ENCODE measurements around the gene APEH. TPM values are rescaled to one million over a fixed set of nuclear protein-coding genes. Genes with fewer than 3 reads are reported as not detected.
A peak's percentile ranks its signal among the peaks of the same experiment; 100 is the strongest.

The APEH gene
- total and polyA plus RNA-seq, 2 of the 13 experiments (the other 11 are each of a cell fraction or from before 2014, with no cell fraction given): 116 to 130 TPM

GRCh38 chr3:49665822-49666519 lies 8.2 kb upstream of the APEH start (continued):
- TF ChIP-seq THAP7 (CRISPR knock-in tag; IDR thresholded peaks at IDR 0.05): 0 out of 2 replicates have a peak, but pooled peaks have one; percentile 40
- TF ChIP-seq SRSF1 (optimal IDR thresholded peaks at IDR 0.05; ENCODE audit: low read depth, low read length): no peak
- TF ChIP-seq ZNF740 (CRISPR knock-in tag; IDR thresholded peaks at IDR 0.05): no peak
- TF ChIP-seq FIP1L1 (IDR thresholded peaks at IDR 0.05; ENCODE audit: borderline replicate concordance, insufficient read depth, low read depth, low read length): no peak
- TF ChIP-seq ZNF607 (CRISPR knock-in tag; IDR thresholded peaks at IDR 0.05; ENCODE audit: borderline replicate concordance): peak; percentile 28; the same call in 1 of the 2 replicates
- no peak for TF ChIP-seq MATR3 (CRISPR knock-in tag; IDR thresholded peaks at IDR 0.05)
- no peak for TF ChIP-seq TEF (CRISPR knock-in tag; IDR thresholded peaks at IDR 0.05)
- peak; percentile 70; the same call in 1 of the 2 replicates for TF ChIP-seq SPEN (CRISPR knock-in tag; IDR thresholded peaks at IDR 0.05; ENCODE audit: low read depth)
- TF ChIP-seq SMAD3 (CRISPR knock-in tag; IDR thresholded peaks at IDR 0.05): no peak
- peak; percentile 79; the same call in 1 of the 2 replicates for TF ChIP-seq ZNF891 (CRISPR knock-in tag; IDR thresholded peaks at IDR 0.05)
- TF ChIP-seq IKZF5 (CRISPR knock-in tag; IDR thresholded peaks at IDR 0.05): peak; percentile 54; the same call in 1 of the 2 replicates
- no peak for TF ChIP-seq KMT2A (CRISPR knock-in tag; IDR thresholded peaks at IDR 0.05)
- TF ChIP-seq NFE2L1 (CRISPR knock-in tag; IDR thresholded peaks at IDR 0.05; ENCODE audit: borderline replicate concordance): no peak
- no peak for TF ChIP-seq SIX4 (CRISPR knock-in tag; IDR thresholded peaks at IDR 0.05)
- TF ChIP-seq WIZ (CRISPR knock-in tag; IDR thresholded peaks at IDR 0.05): no peak
- TF ChIP-seq ZSCAN12 (CRISPR knock-in tag; IDR thresholded peaks at IDR 0.05): no peak
- TF ChIP-seq CENPT (CRISPR knock-in tag; IDR thresholded peaks at IDR 0.05; ENCODE audit: low read depth): no peak
- no peak for TF ChIP-seq YEATS2 (CRISPR knock-in tag; IDR thresholded peaks at IDR 0.05; ENCODE audit: borderline replicate concordance)
- TF ChIP-seq POLR2AphosphoS2 (IDR thresholded peaks at IDR 0.05; ENCODE audit: low read depth, low read length): no peak
- no peak for TF ChIP-seq PRPF4 (IDR thresholded peaks at IDR 0.05; ENCODE audit: low read depth, low read length, poor library complexity, severe bottlenecking)
- no peak for TF ChIP-seq FOSL1 (CRISPR knock-in tag; IDR thresholded peaks at IDR 0.05; ENCODE audit: borderline replicate concordance)
- TF ChIP-seq CCAR2 (optimal IDR thresholded peaks at IDR 0.05; ENCODE audit: low read depth, low read length): no peak
- no peak for TF ChIP-seq TCF7L2 (IDR thresholded peaks at IDR 0.05; ENCODE audit: low read depth, low read length)
- no peak for TF ChIP-seq IKZF4 (CRISPR knock-in tag; IDR thresholded peaks at IDR 0.05; ENCODE audit: borderline replicate concordance, low read depth, not compliant biosample characterization)
- TF ChIP-seq ZNF234 (CRISPR knock-in tag; conservative IDR thresholded peaks at IDR 0.05): no peak
- TF ChIP-seq NR1H2 (CRISPR knock-in tag; IDR thresholded peaks at IDR 0.05; ENCODE audit: borderline replicate concordance, low read depth): no peak
- no peak for TF ChIP-seq ZNF724P (CRISPR knock-in tag; IDR thresholded peaks at IDR 0.05; ENCODE audit: borderline replicate concordance)
- no peak for TF ChIP-seq MYC (CRISPR knock-in tag; IDR thresholded peaks at IDR 0.05; ENCODE audit: borderline replicate concordance)
